Stomach (tissue), 4 donors: ENCODE results near the gene GPS1.

Source experiments
- EP300 ChIP-seq: sonication (generic); formaldehyde crosslinking; IDR thresholded peaks from one replicate; pipeline ENCODE4 v1.6.1; 2017; ENCODE audit warnings: antibody characterized with exemption
- POLR2A ChIP-seq, 4 donors: fragments of 450-650 bp; IDR thresholded peaks; one replicate each; pipeline ENCODE4 v1.6.1; 2016; ENCODE audit warnings: antibody characterized with exemption in 4 of 4, control low read depth in 2 of 4, mild to moderate bottlenecking in 1 of 4, moderate library complexity in 1 of 4
- POLR2AphosphoS5 ChIP-seq, 3 donors: sonication (generic); formaldehyde crosslinking; IDR thresholded peaks; one replicate each; pipeline ENCODE4 v1.6.1; 2016; ENCODE audit warnings: antibody characterized with exemption in 3 of 3
- TF ChIP-seq, protein P1 (sequence below), 7 experiments: fragments of 450-650 bp in 4 of 7; fragments of 200-600 bp in 3 of 7; sonication (generic) in 3 of 7; IDR thresholded peaks; one replicate each; pipeline ENCODE4 v1.5.1; 2016 to 2019; ENCODE audit warnings: antibody characterized with exemption in 7 of 7, control low read depth in 2 of 7, mild to moderate bottlenecking in 1 of 7

DNA sequence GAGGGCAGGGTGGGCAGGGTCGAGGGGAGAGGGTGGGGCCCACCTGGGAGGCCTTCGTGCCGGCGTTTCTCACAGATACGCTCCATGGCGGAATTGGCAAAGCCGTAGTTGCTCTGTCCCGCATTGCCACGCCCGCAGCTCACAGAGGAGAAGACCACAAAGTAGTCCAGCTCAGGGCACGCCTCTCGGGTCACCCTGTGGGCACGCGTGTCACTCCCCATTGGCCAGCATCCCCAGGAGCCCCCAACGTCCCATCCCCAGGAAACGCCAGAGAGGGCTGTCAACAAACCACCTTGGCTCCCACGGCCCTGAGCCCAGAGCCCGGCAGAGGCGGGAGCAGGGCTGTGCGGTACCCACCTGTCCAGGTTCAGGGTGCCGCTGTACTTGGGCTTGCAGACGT lies 30.3 kb downstream of the GPS1 start:
- TF ChIP-seq, protein P1, sequence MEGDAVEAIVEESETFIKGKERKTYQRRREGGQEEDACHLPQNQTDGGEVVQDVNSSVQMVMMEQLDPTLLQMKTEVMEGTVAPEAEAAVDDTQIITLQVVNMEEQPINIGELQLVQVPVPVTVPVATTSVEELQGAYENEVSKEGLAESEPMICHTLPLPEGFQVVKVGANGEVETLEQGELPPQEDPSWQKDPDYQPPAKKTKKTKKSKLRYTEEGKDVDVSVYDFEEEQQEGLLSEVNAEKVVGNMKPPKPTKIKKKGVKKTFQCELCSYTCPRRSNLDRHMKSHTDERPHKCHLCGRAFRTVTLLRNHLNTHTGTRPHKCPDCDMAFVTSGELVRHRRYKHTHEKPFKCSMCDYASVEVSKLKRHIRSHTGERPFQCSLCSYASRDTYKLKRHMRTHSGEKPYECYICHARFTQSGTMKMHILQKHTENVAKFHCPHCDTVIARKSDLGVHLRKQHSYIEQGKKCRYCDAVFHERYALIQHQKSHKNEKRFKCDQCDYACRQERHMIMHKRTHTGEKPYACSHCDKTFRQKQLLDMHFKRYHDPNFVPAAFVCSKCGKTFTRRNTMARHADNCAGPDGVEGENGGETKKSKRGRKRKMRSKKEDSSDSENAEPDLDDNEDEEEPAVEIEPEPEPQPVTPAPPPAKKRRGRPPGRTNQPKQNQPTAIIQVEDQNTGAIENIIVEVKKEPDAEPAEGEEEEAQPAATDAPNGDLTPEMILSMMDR (IDR thresholded peaks at IDR 0.05), result no peak
- TF ChIP-seq POLR2A (IDR thresholded peaks at IDR 0.05) (no peak), POLR2AphosphoS5 (IDR thresholded peaks at IDR 0.05) (no peak), EP300 (no peak)
